B cell (primary cell): Measurements from ENCODE around the gene FAM120A. TPM values are rescaled to one million over a fixed set of nuclear protein-coding genes. Genes with fewer than 3 reads are reported as not detected.

Experiments used
- ATAC-seq: fragments of 200-7000 bp; cut with Tn5 transposase; one replicate; pipeline ENCODE4 v1.10.0; 2021; ENCODE audit warnings: low read depth, mild to moderate bottlenecking, moderate number of reproducible peaks, moderate library complexity
- CTCF ChIA-PET: fragments of 350-600 bp; sonication (Branson Sonifier 250); formaldehyde crosslinking; loops from one replicate; lab custom pipeline; 2021; ENCODE audit warnings: antibody characterized with exemption, inconsistent platforms; lab: Charles Lee
- POLR2A ChIA-PET: fragments of 350-600 bp; sonication (Branson Sonifier 250); formaldehyde crosslinking; loops from one replicate; lab custom pipeline; 2021; ENCODE audit warnings: antibody characterized with exemption; lab: Charles Lee
- DNase-seq: peaks from one replicate; pipeline ENCODE4 v3.0.0; 2013
- H2AFZ ChIP-seq: 2 replicates; pipeline ENCODE4 v1.6.1; 2012; ENCODE audit warnings: mild to moderate bottlenecking, low read depth, low read length; ENCODE audit not compliant: insufficient read depth, poor library complexity, severe bottlenecking
- H3K27ac ChIP-seq, 2 donors: 1 replicate in 1 of 2; 2 replicates in 1 of 2; pipeline ENCODE4 v1.5.1; 2012 to 2013; ENCODE audit warnings: low read length in 2 of 2, mild to moderate bottlenecking in 2 of 2, moderate library complexity in 1 of 2
- H3K27me3 ChIP-seq, 4 experiments: fragments of 200-600 bp in 1 of 4; sonication (generic) in 1 of 4; replicated peaks in 1 of 4; 1 replicate in 2 of 4; 2 replicates in 2 of 4; pipeline versions ENCODE4 v1.6.1 to v1.7.0; 2013 to 2016; ENCODE audit warnings: low read length in 3 of 4, mild to moderate bottlenecking in 2 of 4, mixed read lengths in 1 of 4, moderate library complexity in 1 of 4; ENCODE audit not compliant: insufficient read depth in 4 of 4, control insufficient read depth in 3 of 4; ENCODE audit errors: control extremely low read depth in 1 of 4
- H3K36me3 ChIP-seq, 2 experiments: replicated peaks in 1 of 2; 1 replicate in 1 of 2; 2 replicates in 1 of 2; pipeline versions ENCODE4 v1.6.1 to v1.7.1; 2013; ENCODE audit warnings: low read length in 1 of 2; ENCODE audit not compliant: insufficient read depth in 2 of 2, control insufficient read depth in 1 of 2; ENCODE audit errors: control extremely low read depth in 1 of 2, extremely low read depth in 1 of 2
- H3K4me1 ChIP-seq, 2 donors: fragments of 200-600 bp in 1 of 2; sonication (generic) in 1 of 2; 1 replicate in 1 of 2; 2 replicates in 1 of 2; pipeline versions ENCODE4 v1.5.1 to v1.6.1; 2013 to 2017; ENCODE audit warnings: low read length in 2 of 2; ENCODE audit not compliant: control insufficient read depth in 2 of 2, insufficient read depth in 2 of 2
- H3K4me2 ChIP-seq: replicated peaks from 2 replicates; pipeline ENCODE3; 2012; ENCODE audit warnings: mild to moderate bottlenecking, low read depth, low read length; ENCODE audit not compliant: poor library complexity, severe bottlenecking
- H3K4me3 ChIP-seq, 5 experiments: fragments of 200-600 bp in 1 of 5; sonication (generic) in 1 of 5; 1 replicate in 3 of 5; 2 replicates in 2 of 5; pipeline versions ENCODE4 v1.5.1 to v1.7.0; 2011 to 2016; ENCODE audit warnings: low read length in 4 of 5, mild to moderate bottlenecking in 4 of 5, low read depth in 2 of 5, control low read depth in 1 of 5, moderate library complexity in 1 of 5; ENCODE audit not compliant: insufficient read depth in 1 of 5; ENCODE audit errors: control extremely low read depth in 1 of 5, extremely low read depth in 1 of 5
- H3K79me2 ChIP-seq: fragments of 200-600 bp; sonication (generic); one replicate; pipeline ENCODE4 v1.6.0; 2016; ENCODE audit warnings: low read length; ENCODE audit not compliant: control insufficient read depth, insufficient read depth
- H3K9ac ChIP-seq: fragments of 200-600 bp; sonication (generic); 2 replicates; pipeline ENCODE4 v1.6.1; 2017; ENCODE audit warnings: mild to moderate bottlenecking, low read length, moderate library complexity
- H3K9me3 ChIP-seq, 3 donors: one replicate each; pipeline versions ENCODE4 v1.6.1 to v1.7.1; 2013; ENCODE audit warnings: low read length in 2 of 3; ENCODE audit not compliant: control insufficient read depth in 2 of 3, insufficient read depth in 1 of 3; ENCODE audit errors: control extremely low read depth in 1 of 3
- H4K20me1 ChIP-seq: 2 replicates; pipeline ENCODE4 v1.6.0; 2012; ENCODE audit warnings: mild to moderate bottlenecking, low read length; ENCODE audit not compliant: insufficient read depth, control insufficient read depth, poor library complexity, severe bottlenecking
- H3K27ac Mint-ChIP-seq: one replicate; pipeline ENCODE4 v1.8.0; 2021; ENCODE audit warnings: mixed read lengths
- H3K27me3 Mint-ChIP-seq: one replicate; pipeline ENCODE4 v1.8.0; 2021; ENCODE audit warnings: mixed read lengths
- H3K4me1 Mint-ChIP-seq: one replicate; pipeline ENCODE4 v1.8.0; 2021; ENCODE audit warnings: mixed read lengths
- H3K4me3 Mint-ChIP-seq: one replicate; pipeline ENCODE4 v1.8.0; 2021; ENCODE audit warnings: mixed read lengths
- H3K9me3 Mint-ChIP-seq: one replicate; pipeline ENCODE4 v1.8.0; 2022; ENCODE audit warnings: mixed read lengths; ENCODE audit not compliant: insufficient read depth
- EZH2 ChIP-seq: IDR thresholded peaks from 2 replicates; pipeline ENCODE4 v1.6.1; 2012; ENCODE audit warnings: borderline replicate concordance, low read depth, mild to moderate bottlenecking, moderate library complexity, low read length; ENCODE audit not compliant: insufficient read depth, poor library complexity, severe bottlenecking
- WGBS: methylation state at CpG from one replicate; pipeline ENCODE4 v1.1.5; 2013; ENCODE audit warnings: missing lambda C conversion rate; ENCODE audit not compliant: insufficient coverage; 5-methylcytosine and 5-hydroxymethylcytosine counted together
- intact Hi-C: fragments of 100-400 bp; cut with micrococcal nuclease; formaldehyde crosslinking; loops from one replicate; pipeline ENCODE4 v1.10.0; 2022
- polyA plus RNA-seq: library from polyadenylated mRNA; depleted of rRNA; stranded (reverse); fragments of >200 nt; gene quantifications from 2 replicates; pipeline ENCODE4 v1.2.3, GENCODE V29; 2012
- total RNA-seq, 2 donors: library from RNA; stranded (reverse); fragments of 120-200 nt in 1 of 2; gene quantifications; 1 replicate in 1 of 2; 2 replicates in 1 of 2; pipeline versions ENCODE4 v1.2.3 to v1.2.4, GENCODE V29; 2013 to 2022
- TF ChIP-seq, protein P1 (sequence below): fragments of 200-600 bp; IDR thresholded peaks from one replicate; pipeline ENCODE4 v1.8.0; 2022; ENCODE audit warnings: antibody characterized with exemption, mild to moderate bottlenecking

Gene FAM120A
- total and polyA plus RNA-seq, 2 donors (not counting 1 experiment from before 2014, with no cell fraction given) = 48.4 to 105 TPM

DNA sequence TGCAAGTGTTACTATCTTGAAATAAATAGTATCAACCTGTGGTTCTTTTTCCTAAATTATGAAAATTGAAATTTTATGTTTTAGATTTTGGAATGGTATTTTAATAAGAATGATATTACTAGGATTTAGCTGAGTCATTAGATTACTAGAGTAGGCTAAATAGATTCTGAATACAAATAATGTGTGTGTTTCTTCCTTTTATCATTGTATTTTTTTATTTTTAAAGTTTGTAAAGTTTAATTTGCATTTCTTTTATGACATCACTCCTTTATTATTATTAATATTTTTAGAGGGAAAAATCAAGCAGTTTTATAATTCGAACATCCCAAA lies 9.9 kb downstream of the FAM120A start:
- peaks cover 100% of the 10 kb centered on the region for H3K79me2 ChIP-seq
- Mint-ChIP-seq H3K9me3 (no peaks in the 10 kb centered on the region), H3K4me3 (no peak overlapping the region), H3K27me3 (no peaks in the 10 kb centered on the region), H3K4me1 (peaks cover 77% of the 10 kb centered on the region), H3K27ac (no peak overlapping the region)
- no peak overlapping the region for H3K4me3 ChIP-seq
- CTCF ChIA-PET = no interaction called here
- no peak for DNase-seq
- no peaks in the 10 kb centered on the region for H4K20me1 ChIP-seq
- intact Hi-C loops = no loop called here
- H2AFZ ChIP-seq = no peak overlapping the region
- ATAC-seq = no peak
- H3K9ac ChIP-seq = no peak overlapping the region
- H3K4me1 ChIP-seq = peaks cover 43 to 50% of the 10 kb centered on the region in 2 donors
- no peak for TF ChIP-seq EZH2
- TF ChIP-seq, protein P1, sequence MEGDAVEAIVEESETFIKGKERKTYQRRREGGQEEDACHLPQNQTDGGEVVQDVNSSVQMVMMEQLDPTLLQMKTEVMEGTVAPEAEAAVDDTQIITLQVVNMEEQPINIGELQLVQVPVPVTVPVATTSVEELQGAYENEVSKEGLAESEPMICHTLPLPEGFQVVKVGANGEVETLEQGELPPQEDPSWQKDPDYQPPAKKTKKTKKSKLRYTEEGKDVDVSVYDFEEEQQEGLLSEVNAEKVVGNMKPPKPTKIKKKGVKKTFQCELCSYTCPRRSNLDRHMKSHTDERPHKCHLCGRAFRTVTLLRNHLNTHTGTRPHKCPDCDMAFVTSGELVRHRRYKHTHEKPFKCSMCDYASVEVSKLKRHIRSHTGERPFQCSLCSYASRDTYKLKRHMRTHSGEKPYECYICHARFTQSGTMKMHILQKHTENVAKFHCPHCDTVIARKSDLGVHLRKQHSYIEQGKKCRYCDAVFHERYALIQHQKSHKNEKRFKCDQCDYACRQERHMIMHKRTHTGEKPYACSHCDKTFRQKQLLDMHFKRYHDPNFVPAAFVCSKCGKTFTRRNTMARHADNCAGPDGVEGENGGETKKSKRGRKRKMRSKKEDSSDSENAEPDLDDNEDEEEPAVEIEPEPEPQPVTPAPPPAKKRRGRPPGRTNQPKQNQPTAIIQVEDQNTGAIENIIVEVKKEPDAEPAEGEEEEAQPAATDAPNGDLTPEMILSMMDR = no peak
- POLR2A ChIA-PET = no interaction called here
- peak overlapping the region in 1 of 2 donors; percentile 50 for H3K27ac ChIP-seq
- no peaks in the 10 kb centered on the region for H3K27me3 ChIP-seq
- H3K4me2 ChIP-seq = peak overlapping the region; percentile 35
- H3K9me3 ChIP-seq = no peaks in the 10 kb centered on the region
- WGBS = no CpG with 5 or more reads among the region's 1 CpG
- H3K36me3 ChIP-seq = peaks cover 0 to 3% of the 10 kb centered on the region in 2 experiments

DNA sequence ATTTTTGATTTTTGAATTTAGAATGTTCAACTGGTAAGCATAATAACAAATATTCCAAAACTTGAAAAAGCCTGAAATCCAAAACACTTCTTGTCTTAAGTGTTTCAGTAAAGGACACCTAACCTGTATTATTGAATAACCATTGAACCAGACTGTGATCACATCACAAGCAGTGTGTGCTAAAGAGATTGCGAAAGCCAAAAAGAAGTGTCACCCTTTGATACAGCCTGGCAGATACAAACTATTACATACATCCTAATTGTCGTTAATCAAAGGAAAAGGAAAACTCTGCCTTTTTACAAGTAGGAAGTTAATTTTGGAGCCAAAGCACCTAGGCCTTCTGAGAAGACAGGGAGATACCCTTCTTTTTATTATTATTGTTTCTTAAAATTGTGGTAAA lies 10.3 kb downstream of the FAM120A start:
- H4K20me1 ChIP-seq = no peaks in the 10 kb centered on the region
- no peaks in the 10 kb centered on the region for H3K36me3 ChIP-seq
- intact Hi-C loops = no loop called here
- ATAC-seq = no peak
- TF ChIP-seq, protein P1 = no peak
- no peak for TF ChIP-seq EZH2
- peaks cover 44 to 51% of the 10 kb centered on the region in 2 donors for H3K4me1 ChIP-seq
- peaks cover 77% of the 10 kb centered on the region for H3K4me1 Mint-ChIP-seq
- no peak overlapping the region for H3K9ac ChIP-seq
- H3K9me3 ChIP-seq = no peaks in the 10 kb centered on the region
- ChIA-PET POLR2A (no interaction called here), CTCF (no interaction called here)
- H2AFZ ChIP-seq = no peak overlapping the region
- no peak for DNase-seq
- no peaks in the 10 kb centered on the region for H3K27me3 ChIP-seq
- no CpG with 5 or more reads among the region's 2 CpGs for WGBS
- H3K27ac Mint-ChIP-seq = peak overlapping the region; percentile 17
- no peaks in the 10 kb centered on the region for H3K27me3 Mint-ChIP-seq
- no peak overlapping the region for H3K4me2 ChIP-seq
- H3K4me3 Mint-ChIP-seq = no peak overlapping the region
- no peak overlapping the region for H3K4me3 ChIP-seq
- peaks cover 100% of the 10 kb centered on the region for H3K79me2 ChIP-seq
- H3K9me3 Mint-ChIP-seq = no peaks in the 10 kb centered on the region
- H3K27ac ChIP-seq = peak overlapping the region in 1 of 2 donors; percentile 38
